HG03460 (cell line): ENCODE measurements around the gene CCDC73.
"Not testable (repeated sequence)": the region's sequence is repeated elsewhere in the genome, so short reads cannot be mapped to it uniquely, and the experiment has no call there.

ENCODE experiments used
- ATAC-seq: cut with Tn5 transposase; IDR thresholded peaks from one replicate; pipeline ENCODE4 v1.9.1; 2021; ENCODE audit not compliant: unreplicated experiment

Gene CCDC73

DNA sequence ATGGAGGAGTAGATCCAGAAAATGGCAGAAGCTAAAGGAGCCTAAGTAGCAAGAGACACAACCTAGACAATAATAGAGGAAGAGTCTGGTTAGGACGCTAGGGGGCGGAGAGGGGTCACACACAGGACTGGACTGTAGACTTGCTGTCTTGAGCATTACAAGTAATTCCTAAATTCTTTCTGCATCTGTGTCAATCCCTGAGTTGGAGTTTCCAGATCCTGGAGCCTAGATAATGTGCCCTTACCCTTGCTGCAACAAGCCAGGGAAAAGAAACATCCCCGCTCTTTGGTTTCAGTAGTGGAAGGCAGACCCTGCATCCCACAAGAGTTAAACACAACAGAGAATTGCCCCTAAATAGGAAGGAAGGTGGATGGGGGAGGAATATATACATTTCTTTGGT lies 14.9 kb upstream of the CCDC73 start:
- peak; percentile 99 for ATAC-seq

DNA sequence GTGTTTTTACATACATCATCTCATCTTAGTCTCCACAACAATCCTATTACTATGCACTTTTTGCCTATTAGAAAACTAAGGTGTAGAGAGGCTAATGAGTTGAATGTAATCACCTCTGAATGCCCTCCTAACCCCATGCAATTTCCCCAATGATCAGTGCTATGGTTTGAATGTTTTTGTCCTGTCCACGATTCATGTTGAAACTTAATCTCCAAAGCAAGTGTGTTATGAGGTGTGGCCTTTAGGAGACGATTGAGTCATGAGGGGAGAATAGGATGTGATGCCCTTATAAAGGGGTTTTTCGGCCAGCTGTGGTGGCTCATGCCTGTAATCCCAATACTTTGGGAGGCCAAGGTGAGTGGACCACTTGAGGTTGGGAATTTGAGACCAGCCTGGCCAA lies 2.0 kb upstream of the CCDC73 start:
- ATAC-seq: no peak

DNA sequence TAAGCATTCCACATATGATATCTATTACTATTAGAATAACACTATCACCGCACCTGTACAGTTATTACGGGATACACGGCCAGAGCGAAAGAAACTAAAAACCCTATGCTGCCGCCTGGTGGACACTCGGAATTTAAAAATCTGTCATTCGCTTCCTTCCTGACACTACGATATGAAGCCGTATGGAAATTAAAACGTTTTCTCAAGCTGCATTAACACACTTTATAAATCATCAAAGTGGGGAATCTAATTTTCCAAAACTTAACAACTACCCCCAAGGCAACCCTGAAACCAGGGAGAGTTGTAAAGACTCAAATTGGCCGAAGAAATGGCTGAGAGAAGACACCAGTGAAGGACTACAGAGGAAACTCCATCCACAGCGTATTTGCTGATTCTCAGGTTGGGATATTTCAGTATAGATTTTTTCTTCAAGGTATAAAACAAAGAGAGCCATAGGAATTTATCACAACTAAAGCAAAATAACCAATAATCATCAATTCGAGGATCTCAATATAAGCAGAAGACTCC lies 1.4 kb downstream of the CCDC73 start:
- ATAC-seq: peak; percentile 74

DNA sequence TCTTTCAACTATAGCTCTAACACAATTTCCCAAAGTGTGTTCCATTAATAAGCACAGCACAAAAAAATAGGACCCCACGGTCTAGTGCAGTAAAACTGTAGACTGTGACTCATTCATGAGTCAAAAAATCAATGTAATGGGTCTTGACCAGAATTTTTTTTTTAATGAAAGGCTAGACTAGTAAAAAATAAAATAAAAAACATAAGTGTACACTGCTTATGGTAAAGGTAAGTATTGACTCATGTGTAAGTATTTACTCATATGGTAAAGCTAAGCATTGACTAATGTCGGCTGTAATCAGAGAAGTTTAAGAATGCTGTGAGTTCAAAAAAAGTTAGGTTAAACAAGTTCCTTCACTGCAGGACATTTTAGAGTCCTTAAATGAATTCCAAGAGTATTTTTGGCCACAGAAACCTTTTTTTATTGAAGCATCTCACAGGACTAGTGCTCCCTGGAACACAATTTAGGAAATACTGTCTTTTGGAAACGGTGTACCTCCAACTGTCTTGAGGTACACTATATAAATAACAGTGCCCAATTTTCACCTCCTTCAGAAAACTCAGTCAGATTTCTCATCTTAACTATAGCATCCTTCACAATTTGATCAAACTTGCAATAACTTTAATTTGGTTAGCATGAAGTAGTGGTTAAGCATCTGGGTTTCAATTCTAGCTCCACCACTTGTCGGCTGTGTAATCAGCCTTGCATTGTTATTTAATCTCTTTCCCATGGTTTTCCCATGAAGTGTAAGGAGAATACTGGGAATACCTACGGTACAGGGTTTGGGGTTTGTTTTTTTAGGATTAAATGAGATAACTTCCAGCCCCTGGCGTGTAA lies 2.1 kb downstream of the CCDC73 start:
- ATAC-seq: peak; percentile 35

DNA sequence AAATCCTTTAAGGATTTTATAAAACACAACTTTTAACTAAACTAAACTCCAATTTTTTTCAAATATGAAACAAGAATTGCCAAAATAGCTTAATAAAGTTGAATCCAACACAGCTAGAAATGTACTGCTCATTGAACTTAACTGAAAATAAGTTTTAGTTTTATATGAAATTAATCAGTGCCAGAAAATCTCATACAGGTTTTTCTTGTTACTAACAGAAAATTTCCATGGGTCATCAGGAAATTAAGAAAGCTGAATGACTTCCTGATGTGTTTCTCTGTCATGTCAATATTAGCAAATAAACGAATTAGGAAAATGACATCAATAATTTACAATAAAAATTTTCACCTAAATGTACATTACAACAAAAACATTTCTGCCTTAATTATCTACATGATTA lies 3.5 kb downstream of the CCDC73 start:
- ATAC-seq: no peak

DNA sequence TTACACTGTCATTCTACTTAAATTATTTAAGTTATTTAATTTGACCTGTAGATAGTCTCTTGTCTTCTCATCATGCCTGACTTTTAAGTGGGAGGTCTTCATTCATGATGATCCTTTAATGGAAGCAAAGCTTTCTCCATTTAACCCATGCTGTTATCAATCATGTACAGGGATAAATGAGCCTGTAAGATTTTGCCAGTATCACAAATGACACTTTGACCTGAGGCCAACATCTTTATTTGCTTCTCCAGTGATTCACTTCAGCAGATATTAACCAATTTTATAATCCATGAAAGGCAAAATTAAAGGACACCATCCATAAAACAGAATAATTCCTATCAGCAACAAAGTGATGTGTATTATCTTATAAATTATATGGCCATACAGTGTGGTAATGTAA lies 7.7 kb downstream of the CCDC73 start:
- ATAC-seq: no peak

DNA sequence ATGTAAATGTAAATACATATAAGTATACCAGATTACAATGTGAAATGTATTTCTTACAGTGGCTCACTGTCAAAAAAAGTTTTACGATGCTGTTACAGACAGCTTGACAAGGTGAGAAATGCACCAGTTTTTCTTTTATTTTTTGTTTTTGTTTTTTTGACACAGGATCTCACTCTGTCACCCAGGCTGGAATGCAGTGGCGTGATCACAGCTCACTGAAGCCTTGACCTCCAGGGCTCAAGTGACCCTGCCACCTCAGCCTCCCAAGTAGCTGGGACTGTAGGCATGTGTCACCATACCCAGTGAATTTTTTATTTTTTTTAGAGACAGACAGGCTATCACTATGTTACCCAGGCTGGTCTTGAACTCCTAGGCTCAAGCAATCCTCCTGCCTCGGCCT lies 9.2 kb downstream of the CCDC73 start:
- ATAC-seq: no peak

DNA sequence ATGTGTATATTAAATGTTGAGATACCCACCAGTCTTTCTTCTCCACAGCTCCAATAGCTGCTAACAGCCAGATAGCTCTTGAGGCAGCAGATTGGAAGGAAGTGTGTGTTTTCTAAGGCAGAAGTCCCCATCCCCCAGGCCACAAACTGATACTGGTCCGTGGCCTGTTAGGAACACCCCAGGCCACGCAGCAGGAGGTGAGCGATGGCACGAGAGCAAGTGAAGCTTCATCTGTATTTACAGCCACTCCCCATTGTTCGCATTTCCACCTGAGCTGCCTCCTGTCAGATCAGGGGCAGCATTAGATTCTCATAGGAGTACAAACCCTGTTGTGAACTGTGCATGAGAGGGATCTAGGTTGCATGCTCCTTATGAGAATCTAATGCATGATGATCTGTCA lies 12.7 kb downstream of the CCDC73 start:
- no peak for ATAC-seq

DNA sequence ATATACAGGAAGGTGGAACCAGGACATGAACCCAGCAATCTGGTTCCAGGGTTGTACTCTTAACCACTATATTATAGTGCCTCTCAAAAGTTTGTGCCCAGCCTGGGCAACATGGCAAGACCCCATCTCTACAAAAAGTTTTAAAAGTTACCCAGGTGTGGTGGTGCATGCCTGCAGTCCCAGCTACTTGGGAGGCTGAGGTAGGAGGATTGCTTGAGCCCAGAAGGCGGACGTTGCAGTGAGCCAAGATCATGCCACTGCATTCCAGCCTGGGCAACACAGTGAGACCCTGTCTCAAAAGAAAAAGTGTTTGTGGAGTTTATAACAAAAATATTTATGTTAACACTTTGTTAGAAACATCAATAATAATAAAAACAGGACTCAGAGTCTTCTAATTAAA lies 13.6 kb downstream of the CCDC73 start:
- not testable (repeated sequence) for ATAC-seq

DNA sequence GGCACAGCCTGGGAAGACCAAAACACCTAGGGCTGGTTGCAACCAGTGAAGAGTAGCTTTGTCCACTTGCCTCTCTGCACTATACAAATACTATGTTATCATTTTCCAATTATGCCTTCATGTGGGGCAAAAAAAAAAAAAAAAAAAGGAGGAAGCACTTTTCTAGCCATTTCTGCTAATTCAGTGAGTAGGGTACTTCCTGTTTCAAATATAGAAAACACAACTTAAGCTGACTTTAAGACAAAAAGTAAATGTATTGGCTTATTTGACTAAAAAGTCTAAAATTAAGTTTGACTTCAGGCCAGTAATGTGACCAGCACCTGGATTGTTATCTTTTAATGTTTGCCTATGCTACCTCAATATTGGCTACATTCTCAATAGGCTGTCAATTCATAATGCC lies 15.3 kb downstream of the CCDC73 start:
- ATAC-seq: no peak

DNA sequence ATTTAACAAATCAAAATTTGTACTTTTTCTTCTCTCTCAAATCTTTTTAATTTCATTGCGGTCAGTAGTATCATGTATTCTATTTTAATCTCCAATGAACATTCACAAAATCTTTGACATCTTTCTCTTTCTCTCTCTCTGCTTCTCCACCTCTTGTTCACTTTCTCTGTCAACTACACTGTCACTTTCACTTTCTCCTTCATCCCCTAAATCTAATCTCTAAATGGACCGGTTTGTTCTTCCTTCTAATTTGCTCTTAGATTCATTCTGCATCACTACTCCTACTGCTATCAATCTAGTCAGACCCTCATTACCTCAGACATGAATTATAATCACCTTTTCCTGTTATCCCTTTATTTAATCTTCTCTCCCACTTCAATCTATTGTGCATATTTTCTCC lies 18.6 kb downstream of the CCDC73 start:
- no peak for ATAC-seq

DNA sequence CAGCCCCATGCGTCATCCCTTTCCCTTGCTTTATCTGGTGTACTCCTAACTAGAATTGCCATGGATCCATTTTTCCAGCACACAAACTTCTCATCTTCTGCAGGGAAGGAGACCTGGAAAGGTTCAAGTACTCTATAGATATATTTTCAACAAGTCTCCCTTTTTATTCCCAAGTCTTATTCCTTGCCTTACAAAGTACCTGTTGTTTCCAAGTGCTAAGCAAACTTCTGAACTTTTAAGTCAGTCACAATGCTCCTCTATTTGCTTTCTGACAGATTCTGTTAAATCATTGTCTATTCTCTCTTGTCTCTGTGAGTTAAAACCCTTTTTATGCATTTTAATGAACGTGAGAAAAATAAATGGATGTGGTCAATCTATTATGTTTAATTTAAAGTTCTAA lies 20.4 kb downstream of the CCDC73 start:
- ATAC-seq: no peak

DNA sequence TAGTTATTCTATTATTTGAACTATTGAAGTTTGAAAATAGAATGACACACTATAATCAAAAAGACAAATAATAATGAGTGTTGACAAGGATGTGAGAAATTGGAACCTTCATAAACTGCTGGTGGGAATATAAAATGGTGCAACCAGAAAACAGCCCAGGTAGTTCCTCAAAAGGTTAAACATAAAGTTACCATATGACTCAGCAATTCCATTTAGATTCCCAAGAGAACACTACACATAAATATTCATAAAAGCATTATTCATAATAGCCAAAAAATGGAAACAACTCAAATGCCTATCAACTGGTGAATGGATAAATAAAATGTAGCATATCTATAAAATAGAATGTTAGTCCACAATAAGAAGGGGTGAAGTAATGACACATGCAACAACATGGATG lies 21.7 kb downstream of the CCDC73 start:
- ATAC-seq: no peak

DNA sequence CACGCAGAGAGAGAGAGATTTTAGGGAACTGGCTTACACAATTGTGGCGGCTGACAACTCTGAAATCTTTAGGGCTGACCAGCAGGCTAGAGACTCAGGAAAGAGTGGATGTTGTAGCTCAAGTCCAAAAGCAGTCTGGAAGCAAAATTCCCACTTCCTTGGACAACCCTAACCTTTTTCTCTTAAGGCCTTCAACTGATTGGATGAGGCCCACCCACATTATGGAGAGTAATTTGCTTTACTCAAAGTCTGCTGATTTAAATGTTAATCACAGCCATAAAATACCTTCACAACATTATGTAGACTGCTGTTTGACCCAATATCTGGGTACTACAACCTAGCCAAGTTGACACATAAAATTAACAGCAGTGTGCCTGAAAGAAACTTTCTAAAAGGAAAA lies 32.7 kb downstream of the CCDC73 start:
- not testable (repeated sequence) for ATAC-seq

DNA sequence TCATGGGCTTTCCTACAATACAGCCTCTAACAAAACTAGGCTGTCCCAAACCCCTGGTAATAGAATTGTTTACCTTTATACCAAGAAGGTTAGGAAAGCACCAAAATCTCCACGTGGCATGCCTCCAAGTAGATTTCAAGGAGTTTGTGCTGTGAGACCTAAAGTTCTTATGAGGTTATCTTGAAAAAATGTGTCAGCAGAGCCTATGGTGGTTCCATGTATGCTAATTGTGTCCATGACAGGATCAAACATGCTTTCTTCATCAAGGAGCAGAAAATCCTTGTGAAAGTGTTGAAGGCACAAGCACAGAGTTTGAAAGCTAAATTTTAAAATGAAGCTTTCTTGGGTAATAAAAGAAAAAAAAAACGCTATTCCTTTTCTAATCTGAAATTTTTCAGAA lies 36.2 kb downstream of the CCDC73 start:
- ATAC-seq: no peak

DNA sequence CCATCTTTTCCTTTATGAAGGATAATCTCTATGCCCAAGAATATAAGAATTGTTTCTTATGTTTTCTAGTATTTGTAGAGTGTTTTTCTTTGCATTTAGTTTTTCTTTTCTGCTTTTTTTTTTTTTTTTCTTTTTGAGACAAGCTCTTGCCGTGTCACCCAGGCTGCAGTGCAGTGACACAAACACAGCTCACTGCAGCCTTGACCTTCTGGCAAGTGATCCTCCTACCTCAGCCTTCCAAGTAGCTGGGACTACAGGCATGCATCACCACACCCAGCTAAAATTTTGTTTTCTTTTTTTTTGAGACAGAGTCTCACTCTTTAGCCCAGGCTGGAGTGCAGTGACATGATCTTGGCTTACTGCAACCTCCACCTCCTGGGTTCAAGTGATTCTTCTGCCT lies 41.3 kb downstream of the CCDC73 start:
- not testable (repeated sequence) for ATAC-seq

DNA sequence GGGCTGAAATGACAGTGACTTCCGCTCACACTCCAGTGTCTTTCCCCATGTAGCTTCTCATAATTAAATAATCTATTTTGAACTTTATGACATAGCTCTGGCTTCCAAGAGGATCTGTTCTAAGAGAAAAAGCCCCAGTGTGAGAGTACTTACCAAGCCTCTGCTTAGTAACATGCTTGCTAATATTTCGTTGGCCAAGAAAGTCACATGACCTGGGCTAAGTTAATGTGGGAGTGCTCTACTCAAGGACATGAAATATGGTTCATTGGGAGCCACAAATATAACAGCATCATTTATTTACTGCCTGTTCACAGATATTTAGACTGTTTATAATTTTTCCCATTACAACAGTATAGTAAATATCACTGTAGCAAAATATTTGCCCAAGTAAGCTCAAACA lies 42.5 kb downstream of the CCDC73 start:
- no peak for ATAC-seq

DNA sequence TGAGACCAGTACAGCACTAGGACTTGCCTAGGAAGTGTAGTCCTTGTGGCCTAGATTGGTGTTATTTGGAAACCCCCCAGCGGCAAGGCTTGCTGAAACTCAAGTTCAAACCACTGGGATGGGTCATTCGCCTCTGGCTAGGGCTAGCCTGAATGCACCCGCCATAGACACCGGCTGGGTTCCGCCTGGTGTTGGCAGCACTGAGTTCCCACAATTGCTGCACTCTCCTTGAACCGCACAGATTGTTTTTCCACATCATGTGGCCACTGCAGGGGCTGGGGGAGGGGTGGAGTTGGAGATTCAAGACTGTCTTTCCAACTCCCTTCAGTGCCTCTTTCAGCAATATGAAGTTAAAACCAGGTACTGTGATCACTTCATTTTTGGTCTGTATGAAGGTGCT lies 43.1 kb downstream of the CCDC73 start:
- no peak for ATAC-seq

DNA sequence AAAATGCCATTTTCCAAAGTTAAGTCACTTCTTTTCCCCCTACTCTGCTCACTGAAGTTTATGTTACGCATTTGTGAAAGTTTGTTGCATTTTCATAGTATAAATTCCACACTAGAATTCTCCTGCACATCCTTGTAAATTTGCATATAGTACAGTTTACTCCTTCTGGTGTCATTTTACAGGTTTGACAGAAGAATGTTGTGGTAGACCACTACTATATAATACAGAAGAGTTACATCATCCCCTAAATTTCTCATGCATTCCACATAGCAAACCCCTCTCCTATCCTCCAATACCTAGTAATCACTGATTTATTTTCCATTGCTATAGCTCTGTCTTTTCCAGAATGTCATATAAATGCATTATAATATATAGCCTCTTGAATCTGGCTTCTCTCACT lies 64.5 kb downstream of the CCDC73 start:
- ATAC-seq: no peak

DNA sequence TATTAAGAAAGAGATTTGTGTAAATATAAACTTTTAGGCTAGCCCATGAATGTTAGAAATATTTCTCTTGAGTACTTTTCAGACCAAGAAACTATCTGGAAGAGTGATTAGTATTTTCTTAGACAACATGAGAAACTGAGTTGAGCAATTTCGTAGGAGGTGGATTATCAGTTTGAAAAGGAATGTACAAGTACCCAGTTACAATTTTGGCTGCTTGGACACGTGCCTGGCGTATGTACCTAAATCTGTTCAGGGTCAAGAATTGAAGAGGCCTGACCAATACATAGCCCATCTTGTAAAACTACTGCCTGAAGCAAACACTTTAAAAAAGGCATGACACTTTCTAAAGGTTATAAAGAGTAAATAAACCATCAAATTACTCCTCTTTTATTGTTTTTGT lies 71.1 kb downstream of the CCDC73 start:
- no peak for ATAC-seq

DNA sequence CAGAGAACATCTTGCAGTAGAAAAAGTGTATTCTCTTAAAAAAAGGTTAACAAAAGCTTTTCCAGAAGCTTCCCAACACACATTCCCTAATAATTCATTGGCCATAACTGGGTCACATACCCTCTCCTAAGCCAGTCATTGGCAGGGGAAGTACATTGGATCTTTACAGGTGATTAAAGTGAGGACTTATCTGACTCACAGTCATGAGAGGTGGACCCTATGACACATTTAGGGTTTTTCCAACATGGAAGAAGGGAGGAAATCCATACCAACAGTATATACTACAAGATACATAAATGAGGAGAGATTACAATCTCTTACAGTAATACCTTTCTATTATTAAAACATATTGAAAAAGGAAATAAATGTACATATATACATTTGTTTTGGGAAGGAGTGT lies 72.2 kb downstream of the CCDC73 start:
- ATAC-seq: no peak

DNA sequence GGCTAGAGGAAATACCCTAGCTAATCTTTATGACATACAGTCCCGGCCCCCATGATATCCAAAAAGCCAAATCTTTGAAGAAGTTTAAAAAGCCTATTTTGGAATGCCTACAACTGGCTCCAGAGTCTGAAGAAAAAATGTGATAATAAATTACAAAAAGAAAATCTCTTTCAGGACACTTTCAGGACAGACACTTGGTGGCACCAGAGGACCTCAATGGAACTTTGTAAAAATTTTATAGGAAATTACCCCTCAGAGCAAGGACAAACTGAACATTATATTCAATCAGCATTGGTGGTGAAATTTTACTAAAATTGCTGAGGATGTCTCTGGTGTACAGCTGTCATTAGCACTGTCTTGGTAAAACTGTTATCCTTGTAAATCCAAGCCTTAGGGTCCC lies 81.0 kb downstream of the CCDC73 start:
- no peak for ATAC-seq

DNA sequence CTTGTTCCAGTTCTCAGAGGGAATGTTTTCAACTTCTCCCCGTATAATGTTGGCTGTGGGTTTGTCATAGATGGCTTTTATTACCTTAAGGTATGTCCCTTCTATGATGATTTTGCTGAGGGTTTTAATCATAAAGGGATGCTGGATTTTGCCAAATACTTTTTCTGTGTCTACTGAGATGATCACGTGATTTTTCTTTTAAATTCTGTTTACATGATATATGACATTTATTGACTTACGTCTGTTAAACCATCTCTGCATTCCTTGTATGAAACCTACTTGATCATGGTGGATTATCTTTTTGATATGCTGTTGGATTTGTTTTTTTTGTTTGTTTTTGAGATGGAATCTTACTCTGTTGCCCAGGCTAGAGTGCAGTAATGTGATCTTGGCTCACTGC lies 85.5 kb downstream of the CCDC73 start:
- ATAC-seq: not testable (repeated sequence)
